C1 segment of cervical spinal cord (tissue), 14 donors: ENCODE data around the gene MAPKAPK3.
"Not testable (repeated sequence)": the region's sequence is repeated elsewhere in the genome, so short reads cannot be mapped to it uniquely, and the experiment has no call there.

Experiments used
- DNase-seq, 14 donors: peaks; one replicate each; lab custom pipeline; 2025; lab: John Stamatoyannopoulos, UW

Gene MAPKAPK3

GRCh38 chr3:50687916-50688315 is 71.0 kb downstream of the MAPKAPK3 start:
- no peak for DNase-seq

GRCh38 chr3:50688602-50689001 is 71.7 kb downstream of the MAPKAPK3 start:
- DNase-seq, result not testable (repeated sequence)

DNA sequence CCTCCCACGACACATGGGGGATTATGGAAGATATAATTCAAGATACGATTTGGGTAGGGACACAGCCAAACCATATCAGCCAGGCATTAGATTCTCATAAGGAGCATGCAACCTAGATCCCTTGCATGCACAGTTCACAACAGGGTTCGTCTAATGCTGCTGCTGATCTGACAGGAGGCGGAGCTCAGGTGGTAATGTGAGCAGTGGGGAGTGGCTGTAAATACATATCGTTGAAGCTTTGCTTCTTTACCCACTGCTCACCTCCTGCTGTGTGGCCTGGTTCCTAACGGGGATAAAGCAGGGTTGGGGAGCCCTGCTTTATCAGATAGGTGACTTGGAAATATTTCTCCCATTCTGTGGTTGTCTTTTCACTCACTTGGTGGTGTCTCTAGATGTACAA is 72.6 kb downstream of the MAPKAPK3 start:
- no peak for DNase-seq

DNA sequence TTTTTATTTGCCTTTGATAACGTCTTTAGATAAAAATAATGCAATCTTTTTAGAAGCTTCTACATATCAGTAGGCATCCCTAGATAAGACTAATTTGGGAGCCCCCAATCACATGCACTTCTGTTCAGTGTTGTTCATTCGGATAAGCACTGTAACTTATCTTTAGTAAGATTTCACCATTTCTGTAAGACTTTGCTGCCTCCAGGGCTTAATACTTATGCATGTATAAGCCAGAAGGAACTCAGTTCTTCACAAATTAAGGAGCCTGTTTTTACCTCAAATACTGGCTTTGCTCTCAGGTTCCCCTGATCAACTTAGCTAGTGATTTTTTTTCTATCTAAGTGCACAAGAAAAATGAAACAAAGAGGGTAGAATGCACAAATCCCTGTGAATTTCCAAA is 78.1 kb downstream of the MAPKAPK3 start:
- DNase-seq, result no peak

GRCh38 chr3:50696276-50696675 is 79.3 kb downstream of the MAPKAPK3 start:
- DNase-seq, result no peak

DNA sequence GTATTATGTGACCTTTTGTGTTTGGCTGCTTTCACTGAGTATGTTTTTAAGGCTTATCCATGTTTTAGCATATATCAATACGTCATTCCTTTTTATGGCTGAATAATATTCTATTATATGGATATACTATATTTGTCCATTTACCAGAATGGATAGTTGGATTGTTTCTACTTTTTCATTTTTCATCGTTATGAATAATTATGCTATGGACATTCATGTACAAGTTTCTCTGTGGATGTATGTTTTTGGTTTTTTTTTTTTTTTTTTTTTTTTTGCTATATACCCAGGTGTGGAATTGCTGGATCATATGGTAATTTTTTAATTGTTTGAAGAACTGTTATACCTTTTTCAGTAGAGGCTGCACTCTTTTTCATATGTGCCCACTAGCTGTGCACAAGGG is 81.3 kb downstream of the MAPKAPK3 start:
- DNase-seq, result no peak
